Activated CD8-positive, alpha-beta T cell treated with anti-CD3 and anti-CD28 coated beads for 36 hours (primary cell): ENCODE data around the gene NCOA1. TPM values are rescaled to one million over a fixed set of nuclear protein-coding genes. Genes with fewer than 3 reads are reported as not detected.

Source experiments
- ATAC-seq: fragments of 200-7000 bp; cut with Tn5 transposase; one replicate; pipeline ENCODE4 v1.10.0; 2021; ENCODE audit warnings: mild to moderate bottlenecking, moderate library complexity
- CTCF ChIA-PET: fragments of 350-600 bp; sonication (Branson Sonifier 250); formaldehyde crosslinking; loops from one replicate; lab custom pipeline; 2021; ENCODE audit warnings: antibody characterized with exemption; lab: Charles Lee
- POLR2A ChIA-PET: fragments of 350-600 bp; sonication (Branson Sonifier 250); formaldehyde crosslinking; loops from one replicate; lab custom pipeline; 2021; ENCODE audit warnings: antibody characterized with exemption; lab: Charles Lee
- DNase-seq: peaks from one replicate; pipeline ENCODE4 v3.0.0-alpha.2; 2020
- H3K27ac Mint-ChIP-seq: one replicate; pipeline ENCODE4 v1.8.0; 2021; ENCODE audit warnings: mild to moderate bottlenecking, mixed read lengths
- H3K27me3 Mint-ChIP-seq: one replicate; pipeline ENCODE4 v1.8.0; 2021; ENCODE audit warnings: mixed read lengths
- H3K36me3 Mint-ChIP-seq: one replicate; pipeline ENCODE4 v1.8.0; 2021; ENCODE audit warnings: low read depth, mixed read lengths
- H3K4me1 Mint-ChIP-seq: one replicate; pipeline ENCODE4 v1.8.0; 2021; ENCODE audit warnings: low read depth, mixed read lengths
- H3K4me3 Mint-ChIP-seq: one replicate; pipeline ENCODE4 v1.8.0; 2021; ENCODE audit warnings: mild to moderate bottlenecking, moderate library complexity, mixed read lengths
- H3K9me3 Mint-ChIP-seq: one replicate; pipeline ENCODE4 v1.8.0; 2021; ENCODE audit warnings: mixed read lengths
- intact Hi-C: fragments of 100-400 bp; cut with micrococcal nuclease; formaldehyde crosslinking; loops from one replicate; pipeline ENCODE4 v1.10.0; 2022
- total RNA-seq, 2 experiments: library from RNA; stranded (reverse); gene quantifications; one replicate each; pipeline ENCODE4 v1.2.3, GENCODE V29; 2021
- TF ChIP-seq, protein P1 (sequence below): fragments of 200-600 bp; IDR thresholded peaks from one replicate; pipeline ENCODE4 v1.8.0; 2022; ENCODE audit warnings: antibody characterized with exemption, mild to moderate bottlenecking

Gene NCOA1
- total RNA-seq, 2 experiments from 2014 or later: 16.8 to 17.1 TPM

DNA sequence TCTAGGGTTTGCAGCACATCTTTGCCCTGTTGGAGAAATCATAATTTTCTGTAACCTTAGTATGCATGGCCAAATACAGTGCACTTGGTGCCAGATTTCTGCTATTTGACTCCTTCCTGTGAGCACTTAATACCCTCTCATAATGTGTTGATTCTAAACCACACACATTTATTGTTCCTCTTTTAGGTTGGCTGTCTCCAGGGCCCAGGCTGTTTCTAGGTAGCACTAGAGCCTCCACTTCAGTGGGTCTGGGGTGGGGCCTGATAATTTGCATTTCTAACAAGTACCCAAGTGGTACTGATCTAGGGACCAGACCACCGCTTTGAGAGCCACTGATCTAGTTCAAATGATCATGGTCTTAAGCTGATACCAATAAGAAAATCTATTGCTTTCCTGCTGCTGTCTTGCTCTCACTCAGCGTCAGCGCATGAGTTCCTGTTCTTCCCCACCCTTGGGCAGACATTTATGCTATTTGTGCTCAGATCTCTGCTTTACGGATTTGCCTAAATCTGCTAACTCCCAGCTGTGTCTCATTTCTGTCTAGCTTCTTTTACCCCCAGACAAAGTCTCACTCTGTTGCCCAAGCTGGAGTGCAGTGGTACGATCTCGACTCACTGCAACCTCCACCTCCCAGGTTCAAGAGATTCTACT, 294.7 kb downstream of the NCOA1 start:
- intact Hi-C loops: no loop called here
- H3K27ac Mint-ChIP-seq: no peak overlapping the region
- POLR2A ChIA-PET: interaction anchor here (0.6 kb wide), 1 partner anchor 977 kb away, joined by 3 read pairs; no protein-coding TSS in a partner anchor
- DNase-seq: no peak
- peaks cover 5% of the 10 kb centered on the region for H3K36me3 Mint-ChIP-seq
- TF ChIP-seq, protein P1, sequence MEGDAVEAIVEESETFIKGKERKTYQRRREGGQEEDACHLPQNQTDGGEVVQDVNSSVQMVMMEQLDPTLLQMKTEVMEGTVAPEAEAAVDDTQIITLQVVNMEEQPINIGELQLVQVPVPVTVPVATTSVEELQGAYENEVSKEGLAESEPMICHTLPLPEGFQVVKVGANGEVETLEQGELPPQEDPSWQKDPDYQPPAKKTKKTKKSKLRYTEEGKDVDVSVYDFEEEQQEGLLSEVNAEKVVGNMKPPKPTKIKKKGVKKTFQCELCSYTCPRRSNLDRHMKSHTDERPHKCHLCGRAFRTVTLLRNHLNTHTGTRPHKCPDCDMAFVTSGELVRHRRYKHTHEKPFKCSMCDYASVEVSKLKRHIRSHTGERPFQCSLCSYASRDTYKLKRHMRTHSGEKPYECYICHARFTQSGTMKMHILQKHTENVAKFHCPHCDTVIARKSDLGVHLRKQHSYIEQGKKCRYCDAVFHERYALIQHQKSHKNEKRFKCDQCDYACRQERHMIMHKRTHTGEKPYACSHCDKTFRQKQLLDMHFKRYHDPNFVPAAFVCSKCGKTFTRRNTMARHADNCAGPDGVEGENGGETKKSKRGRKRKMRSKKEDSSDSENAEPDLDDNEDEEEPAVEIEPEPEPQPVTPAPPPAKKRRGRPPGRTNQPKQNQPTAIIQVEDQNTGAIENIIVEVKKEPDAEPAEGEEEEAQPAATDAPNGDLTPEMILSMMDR: no peak
- ATAC-seq: no peak
- no peak overlapping the region for H3K4me3 Mint-ChIP-seq
- peaks cover 1% of the 10 kb centered on the region for H3K4me1 Mint-ChIP-seq
- no peaks in the 10 kb centered on the region for H3K9me3 Mint-ChIP-seq
- peaks cover 3% of the 10 kb centered on the region for H3K27me3 Mint-ChIP-seq
- CTCF ChIA-PET: interaction anchor here (0.7 kb wide), 1 partner anchor 363 kb away, joined by 3 read pairs; no protein-coding TSS in a partner anchor

DNA sequence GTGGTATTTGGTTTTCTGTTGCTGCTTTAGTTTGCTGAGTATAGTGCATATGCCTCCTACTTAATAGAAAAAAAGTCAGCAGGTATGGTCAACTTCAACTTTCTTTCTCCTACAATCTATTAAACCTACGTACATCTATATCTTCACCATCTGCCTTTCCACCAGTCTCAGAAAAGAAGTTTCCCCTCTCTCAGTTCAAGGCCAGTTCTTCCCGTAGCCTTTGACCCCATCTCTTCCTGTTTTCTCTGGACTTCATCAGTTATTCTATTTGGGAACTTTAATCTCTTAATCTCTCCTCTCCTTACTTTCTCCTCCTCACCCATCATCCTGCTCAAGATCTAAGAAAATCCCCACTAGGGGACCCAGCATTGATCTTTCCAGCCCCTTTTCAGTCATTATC, 296.5 kb downstream of the NCOA1 start:
- intact Hi-C loops: no loop called here
- no peak for ATAC-seq
- TF ChIP-seq, protein P1: no peak
- Mint-ChIP-seq H3K4me3 (no peak overlapping the region), H3K9me3 (no peaks in the 10 kb centered on the region), H3K4me1 (peaks cover 8% of the 10 kb centered on the region), H3K27ac (no peak overlapping the region), H3K27me3 (peaks cover 2% of the 10 kb centered on the region), H3K36me3 (peaks cover 5% of the 10 kb centered on the region)
- POLR2A ChIA-PET: no interaction called here
- CTCF ChIA-PET: no interaction called here
- no peak for DNase-seq

DNA sequence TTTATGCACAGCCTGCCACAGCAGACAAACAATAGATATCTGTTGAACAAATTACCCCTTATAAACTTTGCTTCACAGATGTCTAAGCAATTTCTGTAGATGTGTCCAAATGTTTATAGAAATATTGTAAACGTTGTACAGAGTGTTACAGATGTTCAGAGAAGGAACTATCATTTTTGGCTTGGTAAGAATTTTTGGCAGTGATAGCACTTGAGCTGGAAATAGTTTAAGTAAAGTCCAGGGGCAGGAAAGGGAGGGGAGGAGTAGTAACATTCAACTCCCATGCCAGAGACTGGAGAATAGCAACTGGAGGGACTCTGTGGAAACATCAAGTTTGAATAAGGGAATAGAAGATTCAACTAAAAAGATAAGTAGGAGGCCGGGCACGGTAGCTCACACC, 297.8 kb downstream of the NCOA1 start:
- ATAC-seq: no peak
- intact Hi-C loops: no loop called here
- H3K27ac Mint-ChIP-seq: no peak overlapping the region
- CTCF ChIA-PET: no interaction called here
- peaks cover 9% of the 10 kb centered on the region for H3K36me3 Mint-ChIP-seq
- TF ChIP-seq, protein P1: no peak
- POLR2A ChIA-PET: no interaction called here
- peaks cover 2% of the 10 kb centered on the region for H3K27me3 Mint-ChIP-seq
- no peaks in the 10 kb centered on the region for H3K9me3 Mint-ChIP-seq
- no peak for DNase-seq
- H3K4me1 Mint-ChIP-seq: peaks cover 8% of the 10 kb centered on the region
- no peak overlapping the region for H3K4me3 Mint-ChIP-seq

DNA sequence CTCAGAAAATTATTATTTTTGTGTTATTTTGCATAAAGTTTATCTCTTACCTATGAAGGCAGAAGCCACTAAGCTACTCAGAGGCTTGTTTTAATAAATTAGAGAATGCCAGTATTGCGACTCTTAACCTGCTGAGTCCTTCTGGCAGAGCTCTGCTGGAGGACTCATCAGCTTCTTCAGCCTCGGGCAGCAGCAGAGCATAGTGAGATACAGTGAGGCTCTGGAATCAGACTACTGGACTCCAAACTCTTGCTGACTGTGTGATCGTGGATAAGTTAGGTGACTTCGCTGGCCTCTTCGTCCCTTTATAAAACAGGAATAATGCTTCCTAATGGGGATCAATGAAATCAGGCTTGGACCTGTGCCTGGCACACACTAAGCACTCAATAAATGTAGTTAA, 300.4 kb downstream of the NCOA1 start:
- TF ChIP-seq, protein P1: no peak
- CTCF ChIA-PET: interaction anchor here (0.6 to 1.5 kb wide), 5 partner anchors 13 to 381 kb away, joined by 3 to 4 read pairs (median 3); no protein-coding TSS in a partner anchor
- intact Hi-C loops: loop anchor here (10.0 kb wide), 1 partner anchor 217 kb away; no protein-coding TSS in a partner anchor
- POLR2A ChIA-PET: interaction anchor here (1.7 kb wide), 1 partner anchor 12 kb away, joined by 3 read pairs; no protein-coding TSS in a partner anchor
- Mint-ChIP-seq H3K4me3 (no peak overlapping the region), H3K4me1 (peaks cover 18% of the 10 kb centered on the region), H3K27me3 (no peaks in the 10 kb centered on the region), H3K9me3 (no peaks in the 10 kb centered on the region), H3K27ac (no peak overlapping the region), H3K36me3 (peaks cover 31% of the 10 kb centered on the region)
- DNase-seq (no peak), ATAC-seq (no peak)

DNA sequence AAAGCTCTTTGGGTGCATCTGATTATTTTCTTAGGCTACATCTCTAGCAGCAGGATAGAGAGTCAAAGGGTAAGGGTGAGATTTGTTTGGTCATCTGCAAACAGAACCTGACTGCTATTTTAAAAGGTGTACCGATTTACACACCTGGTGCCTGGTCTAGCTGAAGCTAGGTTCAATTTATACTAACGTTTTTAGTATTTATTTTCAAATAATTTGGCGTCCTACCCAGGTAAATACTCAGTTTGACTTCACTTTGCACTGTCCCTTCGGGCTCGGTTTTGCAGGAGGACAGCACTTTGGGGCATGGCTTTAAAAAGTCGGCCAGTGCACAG, 301.5 kb downstream of the NCOA1 start:
- DNase-seq (no peak), ATAC-seq (no peak)
- no peaks in the 10 kb centered on the region for H3K9me3 Mint-ChIP-seq
- CTCF ChIA-PET: interaction anchor here (0.8 to 1.7 kb wide), 12 partner anchors 11 to 383 kb away, joined by 3 to 7 read pairs (median 3); no protein-coding TSS in a partner anchor
- H3K27ac Mint-ChIP-seq: peak overlapping the region; percentile 99
- peak overlapping the region; percentile 95 for H3K4me3 Mint-ChIP-seq
- intact Hi-C loops: loop anchor here (10.0 kb wide), 1 partner anchor 218 kb away; no protein-coding TSS in a partner anchor
- H3K27me3 Mint-ChIP-seq: no peaks in the 10 kb centered on the region
- H3K36me3 Mint-ChIP-seq: peaks cover 42% of the 10 kb centered on the region
- POLR2A ChIA-PET: interaction anchor here (0.7 to 1.5 kb wide), 7 partner anchors 27 to 434 kb away, joined by 3 to 4 read pairs (median 3); partner anchors contain the start of gene ADCY3
- peaks cover 28% of the 10 kb centered on the region for H3K4me1 Mint-ChIP-seq
- TF ChIP-seq, protein P1: no peak
